GM21367 (cell line): Measurements from ENCODE around the gene SIGLEC8.

Experiments used
- ATAC-seq: cut with Tn5 transposase; IDR thresholded peaks from one replicate; pipeline ENCODE4 v1.9.1; 2021; ENCODE audit not compliant: unreplicated experiment

SIGLEC8 gene

DNA sequence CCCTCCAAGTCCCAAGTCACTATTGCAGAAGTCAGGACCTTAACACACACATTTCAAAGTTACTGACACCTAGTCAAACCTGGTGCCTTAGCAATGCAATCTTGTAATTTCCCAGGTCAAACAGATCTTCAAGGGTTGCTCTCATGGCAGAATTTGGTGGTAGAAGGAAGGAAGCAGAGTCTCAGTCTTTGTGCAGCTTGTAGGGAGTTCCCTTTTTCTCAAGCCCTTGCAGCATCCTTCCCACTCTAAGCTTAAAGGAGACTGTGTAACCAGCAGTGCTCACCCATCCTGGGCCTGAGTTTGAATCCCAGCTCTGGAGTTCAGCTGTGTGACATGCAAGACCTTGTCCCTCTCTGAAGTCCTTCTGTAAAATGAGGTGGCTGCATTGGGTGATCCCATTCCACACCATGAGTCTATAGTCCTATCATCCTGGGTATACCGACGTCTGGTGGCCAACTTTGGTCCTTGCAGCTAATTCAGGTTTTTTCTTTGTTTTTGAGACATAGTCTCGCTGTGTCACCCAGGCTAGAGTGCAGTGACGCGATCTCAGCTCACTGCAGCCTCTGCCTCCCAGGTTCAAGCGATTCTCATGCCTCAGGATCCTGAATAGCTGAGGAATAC, 50.6 kb downstream of the SIGLEC8 start:
- ATAC-seq = no peak

DNA sequence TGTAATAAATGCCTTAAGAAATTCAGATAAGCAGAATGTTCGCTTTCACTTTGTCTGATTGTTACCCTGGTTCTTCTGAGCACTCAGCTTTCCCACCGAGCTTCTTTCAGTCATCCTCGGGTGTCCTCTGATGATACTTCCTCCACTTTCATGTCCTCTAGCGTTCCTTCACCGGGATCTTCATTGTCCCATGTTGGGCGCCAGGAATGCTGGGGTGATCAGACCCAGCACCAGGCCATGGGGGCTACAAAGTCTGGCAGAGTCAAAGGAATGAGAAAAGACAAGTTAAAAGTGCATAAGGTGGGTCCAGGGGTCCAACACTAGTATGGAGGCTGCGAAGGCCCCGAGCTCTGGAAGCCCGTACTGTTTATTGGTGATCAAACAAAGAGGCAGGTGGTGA, 56.1 kb downstream of the SIGLEC8 start:
- ATAC-seq = no peak
